ENCODE measurements around the gene ANKS1A. TPM values are rescaled to one million over a fixed set of nuclear protein-coding genes. Genes with fewer than 3 reads are reported as not detected.

ANKS1A gene
- total and polyA plus RNA-seq, 5 donors from 2014 or later: 1.4 to 10.6 (median 1.5) TPM

GRCh38 chr6:35018182-35018519, 129.1 kb downstream of the ANKS1A start:
- Histone ChIP-seq H3K27me3 (ENCODE audit: control insufficient read depth, insufficient read depth, low read length) (no peaks in the 10 kb centered on the region), H3K9me3 (ENCODE audit: control insufficient read depth in 2 of 2, low read length in 2 of 2) (no peaks in the 10 kb centered on the region), H3K4me1 (ENCODE audit: control insufficient read depth, insufficient read depth, low read length, poor library complexity, severe bottlenecking) (no peaks in the 10 kb centered on the region), H3K27ac (ENCODE audit: insufficient read depth, low read length, poor library complexity, severe bottlenecking) (no peak overlapping the region), H3K4me3 (ENCODE audit: low read depth, low read length) (no peak overlapping the region), H3K36me3 (ENCODE audit: control insufficient read depth, insufficient read depth, low read length) (peaks cover 18% of the 10 kb centered on the region)
- H3K36me3 Mint-ChIP-seq: peaks cover 25% of the 10 kb centered on the region
- H3K9me3 Mint-ChIP-seq: no peaks in the 10 kb centered on the region
- peaks cover 0 to 5% (median 4%) of the 10 kb centered on the region in 4 donors for H3K4me1 Mint-ChIP-seq
- no peak overlapping the region for H3K27ac Mint-ChIP-seq
- DNase-seq (no peak), ATAC-seq (ENCODE audit: low read depth in 2 of 2) (no peak)
- no peaks in the 10 kb centered on the region for H3K27me3 Mint-ChIP-seq
- no peak overlapping the region for H3K4me3 Mint-ChIP-seq

- Histone ChIP-seq H3K36me3 (ENCODE audit: control insufficient read depth, insufficient read depth, low read length) (peaks cover 18% of the 10 kb centered on the region), H3K4me1 (ENCODE audit: control insufficient read depth, insufficient read depth, low read length, poor library complexity, severe bottlenecking) (no peaks in the 10 kb centered on the region), H3K27ac (ENCODE audit: insufficient read depth, low read length, poor library complexity, severe bottlenecking) (no peak overlapping the region), H3K4me3 (ENCODE audit: low read depth, low read length) (no peak overlapping the region), H3K9me3 (ENCODE audit: control insufficient read depth in 2 of 2, low read length in 2 of 2) (no peaks in the 10 kb centered on the region), H3K27me3 (ENCODE audit: control insufficient read depth, insufficient read depth, low read length) (no peaks in the 10 kb centered on the region)
- Mint-ChIP-seq H3K27ac (no peak overlapping the region), H3K27me3 (no peaks in the 10 kb centered on the region), H3K36me3 (peaks cover 25% of the 10 kb centered on the region), H3K4me1 (peaks cover 0 to 5% (median 4%) of the 10 kb centered on the region in 4 donors), H3K4me3 (no peak overlapping the region), H3K9me3 (no peaks in the 10 kb centered on the region)
- no peak for DNase-seq
- no peak for ATAC-seq (ENCODE audit: low read depth in 2 of 2)
Observed at GRCh38 chr6:35018746-35019145, 129.7 kb downstream of the ANKS1A start.

- Mint-ChIP-seq H3K27me3 (no peaks in the 10 kb centered on the region), H3K27ac (no peak overlapping the region), H3K36me3 (peaks cover 25% of the 10 kb centered on the region), H3K9me3 (no peaks in the 10 kb centered on the region), H3K4me1 (peaks cover 0 to 5% (median 4%) of the 10 kb centered on the region in 4 donors), H3K4me3 (no peak overlapping the region)
- H3K27me3 ChIP-seq (ENCODE audit: control insufficient read depth, insufficient read depth, low read length): no peaks in the 10 kb centered on the region
- DNase-seq (no peak), ATAC-seq (ENCODE audit: low read depth in 2 of 2) (no peak)
- no peaks in the 10 kb centered on the region for H3K9me3 ChIP-seq (ENCODE audit: control insufficient read depth in 2 of 2, low read length in 2 of 2)
- no peaks in the 10 kb centered on the region for H3K4me1 ChIP-seq (ENCODE audit: control insufficient read depth, insufficient read depth, low read length, poor library complexity, severe bottlenecking)
- H3K4me3 ChIP-seq (ENCODE audit: low read depth, low read length): no peak overlapping the region
- H3K27ac ChIP-seq (ENCODE audit: insufficient read depth, low read length, poor library complexity, severe bottlenecking): no peak overlapping the region
- peaks cover 18% of the 10 kb centered on the region for H3K36me3 ChIP-seq (ENCODE audit: control insufficient read depth, insufficient read depth, low read length)
Observed at GRCh38 chr6:35019171-35019570, 130.1 kb downstream of the ANKS1A start.

GRCh38 chr6:35019831-35020230, 130.8 kb downstream of the ANKS1A start:
- Histone ChIP-seq H3K4me3 (ENCODE audit: low read depth, low read length) (no peak overlapping the region), H3K27me3 (ENCODE audit: control insufficient read depth, insufficient read depth, low read length) (no peaks in the 10 kb centered on the region), H3K36me3 (ENCODE audit: control insufficient read depth, insufficient read depth, low read length) (peaks cover 18% of the 10 kb centered on the region), H3K9me3 (ENCODE audit: control insufficient read depth in 2 of 2, low read length in 2 of 2) (no peaks in the 10 kb centered on the region), H3K27ac (ENCODE audit: insufficient read depth, low read length, poor library complexity, severe bottlenecking) (no peak overlapping the region), H3K4me1 (ENCODE audit: control insufficient read depth, insufficient read depth, low read length, poor library complexity, severe bottlenecking) (no peaks in the 10 kb centered on the region)
- H3K4me1 Mint-ChIP-seq: peaks cover 0 to 5% (median 3%) of the 10 kb centered on the region in 4 donors
- no peak overlapping the region for H3K27ac Mint-ChIP-seq
- H3K9me3 Mint-ChIP-seq: no peaks in the 10 kb centered on the region
- H3K36me3 Mint-ChIP-seq: peaks cover 25% of the 10 kb centered on the region
- DNase-seq: no peak
- ATAC-seq (ENCODE audit: low read depth in 2 of 2): no peak
- H3K27me3 Mint-ChIP-seq: no peaks in the 10 kb centered on the region
- H3K4me3 Mint-ChIP-seq: no peak overlapping the region

GRCh38 chr6:35021004-35021403, 131.9 kb downstream of the ANKS1A start:
- H3K4me1 ChIP-seq (ENCODE audit: control insufficient read depth, insufficient read depth, low read length, poor library complexity, severe bottlenecking): no peaks in the 10 kb centered on the region
- H3K9me3 Mint-ChIP-seq: no peaks in the 10 kb centered on the region
- no peak for ATAC-seq (ENCODE audit: low read depth in 2 of 2)
- H3K4me3 ChIP-seq (ENCODE audit: low read depth, low read length): no peak overlapping the region
- no peaks in the 10 kb centered on the region for H3K9me3 ChIP-seq (ENCODE audit: control insufficient read depth in 2 of 2, low read length in 2 of 2)
- no peaks in the 10 kb centered on the region for H3K27me3 ChIP-seq (ENCODE audit: control insufficient read depth, insufficient read depth, low read length)
- no peak overlapping the region for H3K27ac ChIP-seq (ENCODE audit: insufficient read depth, low read length, poor library complexity, severe bottlenecking)
- H3K4me1 Mint-ChIP-seq: peaks cover 2 to 5% (median 3%) of the 10 kb centered on the region in 4 donors
- peaks cover 25% of the 10 kb centered on the region for H3K36me3 Mint-ChIP-seq
- no peak overlapping the region for H3K27ac Mint-ChIP-seq
- no peak for DNase-seq
- no peaks in the 10 kb centered on the region for H3K27me3 Mint-ChIP-seq
- H3K4me3 Mint-ChIP-seq: no peak overlapping the region
- peaks cover 18% of the 10 kb centered on the region for H3K36me3 ChIP-seq (ENCODE audit: control insufficient read depth, insufficient read depth, low read length)

- H3K4me1 ChIP-seq (ENCODE audit: control insufficient read depth, insufficient read depth, low read length, poor library complexity, severe bottlenecking): no peaks in the 10 kb centered on the region
- peaks cover 22% of the 10 kb centered on the region for H3K36me3 Mint-ChIP-seq
- no peaks in the 10 kb centered on the region for H3K9me3 ChIP-seq (ENCODE audit: control insufficient read depth in 2 of 2, low read length in 2 of 2)
- no peak for ATAC-seq (ENCODE audit: low read depth in 2 of 2)
- no peak overlapping the region for H3K4me3 Mint-ChIP-seq
- peaks cover 10% of the 10 kb centered on the region for H3K36me3 ChIP-seq (ENCODE audit: control insufficient read depth, insufficient read depth, low read length)
- peaks cover 0 to 5% (median 2%) of the 10 kb centered on the region in 4 donors for H3K4me1 Mint-ChIP-seq
- no peak overlapping the region for H3K4me3 ChIP-seq (ENCODE audit: low read depth, low read length)
- H3K9me3 Mint-ChIP-seq: no peaks in the 10 kb centered on the region
- no peak for DNase-seq
- H3K27ac ChIP-seq (ENCODE audit: insufficient read depth, low read length, poor library complexity, severe bottlenecking): no peak overlapping the region
- no peaks in the 10 kb centered on the region for H3K27me3 ChIP-seq (ENCODE audit: control insufficient read depth, insufficient read depth, low read length)
- H3K27ac Mint-ChIP-seq: no peak overlapping the region
- no peaks in the 10 kb centered on the region for H3K27me3 Mint-ChIP-seq
Observed at GRCh38 chr6:35023091-35024000, 134.3 kb downstream of the ANKS1A start.

GRCh38 chr6:35024551-35025054, 135.5 kb downstream of the ANKS1A start:
- H3K4me3 ChIP-seq (ENCODE audit: low read depth, low read length): no peak overlapping the region
- no peak overlapping the region for H3K27ac ChIP-seq (ENCODE audit: insufficient read depth, low read length, poor library complexity, severe bottlenecking)
- H3K4me1 ChIP-seq (ENCODE audit: control insufficient read depth, insufficient read depth, low read length, poor library complexity, severe bottlenecking): no peaks in the 10 kb centered on the region
- H3K9me3 ChIP-seq (ENCODE audit: control insufficient read depth in 2 of 2, low read length in 2 of 2): no peaks in the 10 kb centered on the region
- Mint-ChIP-seq H3K4me3 (no peak overlapping the region), H3K36me3 (peaks cover 11% of the 10 kb centered on the region), H3K27me3 (no peaks in the 10 kb centered on the region), H3K9me3 (no peaks in the 10 kb centered on the region), H3K27ac (no peak overlapping the region), H3K4me1 (peaks cover 0 to 5% (median under 1%) of the 10 kb centered on the region in 4 donors)
- no peak for DNase-seq
- H3K36me3 ChIP-seq (ENCODE audit: control insufficient read depth, insufficient read depth, low read length): peaks cover 2% of the 10 kb centered on the region
- H3K27me3 ChIP-seq (ENCODE audit: control insufficient read depth, insufficient read depth, low read length): no peaks in the 10 kb centered on the region
- no peak for ATAC-seq (ENCODE audit: low read depth in 2 of 2)
